GM12878 (cell line): ENCODE data around the gene TXNL4A. TPM values are rescaled to one million over a fixed set of nuclear protein-coding genes. Genes with fewer than 3 reads are reported as not detected.

Source experiments
- ATAC-seq: fragments of 200-7000 bp; cut with Tn5 transposase; 3 replicates; pipeline ENCODE4 v1.9.1; 2020; ENCODE audit warnings: mild to moderate bottlenecking, moderate library complexity
- BruUV-seq: library from RNA; stranded (reverse); fragments of 400-500 nt; replicated peaks from 2 replicates; lab custom pipeline; 2021; lab: Mats Ljungman, UMichigan
- CTCF ChIA-PET: fragments of 300-600 bp; sonication (Branson Sonifier 250); formaldehyde crosslinking; extraction: SDS; loops from one replicate; lab custom pipeline; 2021; ENCODE audit warnings: inconsistent platforms; lab: Yijun Ruan, JAX
- POLR2A ChIA-PET: fragments of 350-600 bp; formaldehyde crosslinking; extraction: SDS; loops from one replicate; lab custom pipeline; 2021; ENCODE audit warnings: inconsistent platforms; lab: Charles Lee
- RAD21 ChIA-PET: fragments of 300-600 bp; sonication (Branson Sonifier 250); formaldehyde crosslinking; loops from one replicate; lab custom pipeline; 2023; ENCODE audit warnings: antibody characterized with exemption; ENCODE audit not compliant: unreplicated experiment; lab: Charles Lee
- SMC1A ChIA-PET: fragments of 300-600 bp; sonication (Branson Sonifier 250); formaldehyde crosslinking; loops from one replicate; lab custom pipeline; 2023; ENCODE audit not compliant: unreplicated experiment, uncharacterized antibody; lab: Charles Lee
- DNase-seq: peaks from one replicate; pipeline ENCODE4 v3.0.0-alpha.2; 2011; ENCODE audit warnings: low read depth, low spot score
- FAIRE-seq: peaks from 3 replicates; lab custom pipeline; 2011; peaks lifted over from hg19 to GRCh38; lab: Jason Lieb, UNC
- H2AFZ ChIP-seq: 2 replicates; pipeline ENCODE4 v1.6.0; 2011; ENCODE audit warnings: low read depth, low read length, control low read depth; ENCODE audit not compliant: control insufficient read depth
- H3K27ac ChIP-seq: 2 replicates; pipeline ENCODE4 v1.5.1; 2011; ENCODE audit warnings: control low read depth; ENCODE audit not compliant: control insufficient read depth, insufficient read depth
- H3K27me3 ChIP-seq, 2 experiments: replicated peaks in 1 of 2; 2 replicates each; pipeline versions ENCODE4 v1.6.0 to v1.6.1; 2011; ENCODE audit warnings: low read length in 1 of 2; ENCODE audit not compliant: control insufficient read depth in 2 of 2, insufficient read depth in 2 of 2
- H3K36me3 ChIP-seq, 2 experiments: 2 replicates each; pipeline ENCODE4 v1.5.1; 2011; ENCODE audit warnings: low read length in 1 of 2; ENCODE audit not compliant: control insufficient read depth in 2 of 2, insufficient read depth in 2 of 2
- H3K4me1 ChIP-seq: 2 replicates; pipeline ENCODE4 v1.6.1; 2011; ENCODE audit warnings: mild to moderate bottlenecking, low read length, moderate library complexity, mixed read lengths; ENCODE audit not compliant: control insufficient read depth, insufficient read depth
- H3K4me2 ChIP-seq: 2 replicates; pipeline ENCODE4 v1.6.0; 2011; ENCODE audit warnings: control low read depth; ENCODE audit not compliant: control insufficient read depth, insufficient read depth
- H3K4me3 ChIP-seq: fragments of 200-600 bp; sonication (generic); 2 replicates; pipeline ENCODE4 v1.5.1; 2016
- H3K79me2 ChIP-seq: 2 replicates; pipeline ENCODE4 v1.6.0; 2011; ENCODE audit warnings: low read length; ENCODE audit not compliant: control insufficient read depth, insufficient read depth
- H3K9ac ChIP-seq: 2 replicates; pipeline ENCODE4 v1.8.0; 2011; ENCODE audit warnings: low read length, control low read depth, mixed read lengths; ENCODE audit not compliant: control insufficient read depth, insufficient read depth
- H3K9me3 ChIP-seq: replicated peaks from 3 replicates; pipeline ENCODE4 v1.5.1; 2011; ENCODE audit warnings: mild to moderate bottlenecking, low read length; ENCODE audit not compliant: control insufficient read depth, insufficient read depth
- H4K20me1 ChIP-seq: 2 replicates; pipeline ENCODE4 v1.6.0; 2011; ENCODE audit not compliant: control insufficient read depth, insufficient read depth
- BACH1 ChIP-seq: fragments of 450-650 bp; IDR thresholded peaks from 2 replicates; pipeline ENCODE4 v1.6.1; 2017; ENCODE audit warnings: mild to moderate bottlenecking, borderline replicate concordance
- FOS ChIP-seq: IDR thresholded peaks from 3 replicates; pipeline ENCODE4 v1.6.1; 2011; ENCODE audit warnings: borderline replicate concordance; ENCODE audit not compliant: insufficient read length; ENCODE audit errors: extremely low read depth
- HCFC1 ChIP-seq: fragments of 150-350 bp; IDR thresholded peaks from 2 replicates; pipeline ENCODE4 v1.6.1; 2014; ENCODE audit warnings: low read length
- IKZF2 ChIP-seq, 2 experiments: fragments of 450-650 bp; IDR thresholded peaks; 2 replicates each; pipeline ENCODE4 v1.6.1; 2017; ENCODE audit warnings: mild to moderate bottlenecking in 2 of 2, moderate library complexity in 2 of 2
- POU2F2 ChIP-seq: IDR thresholded peaks from 3 replicates; pipeline ENCODE4 v1.6.1; 2011; ENCODE audit warnings: low read depth, mild to moderate bottlenecking, low read length, borderline replicate concordance
- SMC3 ChIP-seq: IDR thresholded peaks from 2 replicates; pipeline ENCODE4 v1.6.1; 2011; ENCODE audit warnings: low read length, improper control_type of control experiment, borderline replicate concordance
- STAT1 ChIP-seq: fragments of 450-650 bp; conservative IDR thresholded peaks from 2 replicates; pipeline ENCODE4 v1.6.1; 2014; ENCODE audit warnings: antibody characterized with exemption, mild to moderate bottlenecking
- SUZ12 ChIP-seq: fragments of 200-600 bp; sonication (generic); IDR thresholded peaks from one replicate; pipeline ENCODE4 v1.6.1; 2018; ENCODE audit warnings: antibody characterized with exemption, mild to moderate bottlenecking; ENCODE audit not compliant: unreplicated experiment
- WGBS: methylation state at CpG from one replicate; pipeline ENCODE4 v1.1.6; 2016; ENCODE audit warnings: low lambda C conversion rate; ENCODE audit not compliant: insufficient replicate concordance, insufficient coverage; ENCODE audit errors: missing lambda C conversion rate; 5-methylcytosine and 5-hydroxymethylcytosine counted together
- in situ Hi-C: fragments of 300-500 bp; cut with MboI; formaldehyde crosslinking; loops from 9 replicates; pipeline ENCODE4 v1.14.3; 2018; ENCODE audit warnings: mixed read lengths
- intact Hi-C: fragments of 100-400 bp; cut with micrococcal nuclease; formaldehyde crosslinking; loops from one replicate; pipeline ENCODE4 v1.14.2; 2022; ENCODE audit not compliant: unreplicated experiment
- polyA plus RNA-seq, 11 experiments: library from polyadenylated mRNA; depleted of rRNA in 4 of 11; unstranded in 6 of 11; stranded (reverse) in 5 of 11; fragments of >200 nt; fragmentation: Nextera tagmentation in 4 of 11; fragmentation: Illumina TruSeq in 1 of 11; extraction: Ambion mirVana in 4 of 11; extraction: Trizol in 1 of 11; gene quantifications; 1 replicate in 1 of 11; 2 replicates in 10 of 11; pipeline versions ENCODE4 v1.2.1 to v1.2.3, GENCODE V29; 2011 to 2016; ENCODE audit warnings: inconsistent platforms in 2 of 11, missing spikeins in 2 of 11, low read depth in 1 of 11
- total RNA-seq, 4 experiments: library from RNA; depleted of rRNA in 3 of 4; stranded (reverse); fragments of >200 nt in 3 of 4; fragmentation: Illumina TruSeq in 1 of 4; extraction: Trizol in 1 of 4; gene quantifications; 2 replicates each; pipeline versions ENCODE4 v1.2.1 to v1.2.3, GENCODE V29; 2013 to 2021
- TF ChIP-seq, protein P1 (sequence below): fragments of 450-650 bp; IDR thresholded peaks from 2 replicates; pipeline ENCODE4 v1.6.1; 2018; ENCODE audit warnings: mild to moderate bottlenecking, low read depth, moderate library complexity; ENCODE audit not compliant: partially characterized antibody
- TF ChIP-seq, protein P2 (sequence below): fragments of 450-650 bp; IDR thresholded peaks from 2 replicates; pipeline ENCODE4 v1.6.1; 2017; ENCODE audit warnings: antibody characterized with exemption, mild to moderate bottlenecking, moderate library complexity
- TF ChIP-seq, protein P3 (sequence below): fragments of 450-650 bp; IDR thresholded peaks from 2 replicates; pipeline ENCODE4 v1.6.1; 2017; ENCODE audit warnings: mild to moderate bottlenecking, moderate library complexity

Gene TXNL4A
- total and polyA plus RNA-seq, 10 of the 15 experiments (the other 5 are each of a cell fraction or from before 2014, with no cell fraction given) = 38.4 to 329 (median 128) TPM

DNA sequence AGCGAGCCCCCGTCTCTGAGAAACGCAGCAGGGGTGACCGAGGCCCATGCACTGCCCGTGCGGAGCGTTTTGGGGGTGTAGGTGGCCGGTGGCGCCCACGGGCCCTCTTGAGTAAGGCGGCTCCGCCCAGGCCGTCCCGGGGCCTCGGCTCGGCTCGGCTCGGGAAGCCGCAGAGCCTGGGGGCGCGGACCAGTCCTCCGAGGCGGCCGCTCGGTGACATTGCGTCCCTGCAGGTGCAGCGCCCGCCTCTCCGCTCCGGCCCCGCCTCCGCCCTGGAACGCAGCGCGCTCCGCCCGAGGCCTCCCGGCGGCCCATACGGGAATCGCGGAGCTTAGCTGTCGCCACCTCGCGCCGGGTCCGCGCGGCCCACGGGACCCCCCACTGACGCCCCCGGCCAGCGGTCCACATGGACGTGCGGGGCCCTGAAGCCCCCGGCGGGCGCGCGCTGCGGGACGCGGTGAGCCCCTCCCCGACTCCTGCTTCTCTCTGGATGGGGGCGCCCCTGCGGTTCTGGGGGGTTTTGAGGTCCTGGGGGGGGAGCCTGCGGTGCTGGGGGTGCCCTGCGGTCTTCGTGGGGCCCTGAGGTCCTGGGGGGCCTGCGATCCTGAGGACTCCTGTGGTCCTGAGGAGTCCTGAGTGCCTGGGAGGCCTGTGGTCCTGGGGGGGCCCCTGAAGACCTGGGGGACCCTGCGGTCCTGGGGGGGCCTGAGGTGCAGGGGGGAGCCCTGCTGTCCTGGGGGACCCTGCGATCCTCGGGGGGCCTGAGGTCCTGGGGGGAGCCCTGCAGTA lies 23.8 kb downstream of the TXNL4A start, which contains the start of gene HSBP1L1:
HSBP1L1 (plus strand) TSS at position 314 of the 789 bp plus-strand sequence; CDS start at position 407, 93 bp downstream.
- peak within 1 kb of the TSS; percentile 69 for H3K9ac ChIP-seq
- ChIA-PET SMC1A (interaction anchor here (0.6 to 2.5 kb wide), 4 partner anchors 20 to 67 kb away, joined by 3 to 13 read pairs (median 4); no protein-coding TSS in a partner anchor), CTCF (interaction anchor here (1.5 kb wide), 1 partner anchor 20 kb away, joined by 6 read pairs; no protein-coding TSS in a partner anchor), POLR2A (interaction anchor here (1.1 to 1.3 kb wide), 2 partner anchors 23 to 184 kb away, joined by 3 read pairs; no protein-coding TSS in a partner anchor), RAD21 (interaction anchor here (1.4 to 2.4 kb wide), 2 partner anchors 21 to 23 kb away, joined by 8 to 9 read pairs; partner anchors contain the start of gene TXNL4A)
- ATAC-seq (peak; percentile 67), FAIRE-seq (no peak), DNase-seq (no peak)
- H3K36me3 ChIP-seq = 0 out of 4 replicates have a peak, but pooled peaks cover 0 to 2% of the 10 kb centered on the region in 2 experiments
- peak within 1 kb of the TSS; percentile 82 for H3K4me2 ChIP-seq
- no peaks in the 10 kb centered on the region for H3K9me3 ChIP-seq
- H3K27ac ChIP-seq = peak within 1 kb of the TSS; percentile 68
- peaks cover 25% of the 10 kb centered on the region for H3K4me1 ChIP-seq
- peak within 1 kb of the TSS; percentile 37 for H3K4me3 ChIP-seq
- peak within 1 kb of the TSS; percentile 80 for H2AFZ ChIP-seq
- in situ Hi-C loops = no loop called here
- no peaks in the 10 kb centered on the region; the same call in 1 of the 2 replicates for H3K79me2 ChIP-seq
- no peaks in the 10 kb centered on the region for H4K20me1 ChIP-seq
- intact Hi-C loops = loop anchor here (5.0 kb wide), 1 partner anchor 143 kb away; the partner anchor contains the start of gene ADNP2
- under 1% methylated on average over 42 of the region's 73 CpGs for WGBS
- BruUV-seq = no TSS peak
- no peaks in the 10 kb centered on the region for H3K27me3 ChIP-seq
- TF ChIP-seq IKZF2 (IDR thresholded peaks at IDR 0.05) = no peak
- TF ChIP-seq, protein P1, sequence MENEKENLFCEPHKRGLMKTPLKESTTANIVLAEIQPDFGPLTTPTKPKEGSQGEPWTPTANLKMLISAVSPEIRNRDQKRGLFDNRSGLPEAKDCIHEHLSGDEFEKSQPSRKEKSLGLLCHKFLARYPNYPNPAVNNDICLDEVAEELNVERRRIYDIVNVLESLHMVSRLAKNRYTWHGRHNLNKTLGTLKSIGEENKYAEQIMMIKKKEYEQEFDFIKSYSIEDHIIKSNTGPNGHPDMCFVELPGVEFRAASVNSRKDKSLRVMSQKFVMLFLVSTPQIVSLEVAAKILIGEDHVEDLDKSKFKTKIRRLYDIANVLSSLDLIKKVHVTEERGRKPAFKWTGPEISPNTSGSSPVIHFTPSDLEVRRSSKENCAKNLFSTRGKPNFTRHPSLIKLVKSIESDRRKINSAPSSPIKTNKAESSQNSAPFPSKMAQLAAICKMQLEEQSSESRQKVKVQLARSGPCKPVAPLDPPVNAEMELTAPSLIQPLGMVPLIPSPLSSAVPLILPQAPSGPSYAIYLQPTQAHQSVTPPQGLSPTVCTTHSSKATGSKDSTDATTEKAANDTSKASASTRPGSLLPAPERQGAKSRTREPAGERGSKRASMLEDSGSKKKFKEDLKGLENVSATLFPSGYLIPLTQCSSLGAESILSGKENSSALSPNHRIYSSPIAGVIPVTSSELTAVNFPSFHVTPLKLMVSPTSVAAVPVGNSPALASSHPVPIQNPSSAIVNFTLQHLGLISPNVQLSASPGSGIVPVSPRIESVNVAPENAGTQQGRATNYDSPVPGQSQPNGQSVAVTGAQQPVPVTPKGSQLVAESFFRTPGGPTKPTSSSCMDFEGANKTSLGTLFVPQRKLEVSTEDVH = no peak
- TF ChIP-seq, protein P2, sequence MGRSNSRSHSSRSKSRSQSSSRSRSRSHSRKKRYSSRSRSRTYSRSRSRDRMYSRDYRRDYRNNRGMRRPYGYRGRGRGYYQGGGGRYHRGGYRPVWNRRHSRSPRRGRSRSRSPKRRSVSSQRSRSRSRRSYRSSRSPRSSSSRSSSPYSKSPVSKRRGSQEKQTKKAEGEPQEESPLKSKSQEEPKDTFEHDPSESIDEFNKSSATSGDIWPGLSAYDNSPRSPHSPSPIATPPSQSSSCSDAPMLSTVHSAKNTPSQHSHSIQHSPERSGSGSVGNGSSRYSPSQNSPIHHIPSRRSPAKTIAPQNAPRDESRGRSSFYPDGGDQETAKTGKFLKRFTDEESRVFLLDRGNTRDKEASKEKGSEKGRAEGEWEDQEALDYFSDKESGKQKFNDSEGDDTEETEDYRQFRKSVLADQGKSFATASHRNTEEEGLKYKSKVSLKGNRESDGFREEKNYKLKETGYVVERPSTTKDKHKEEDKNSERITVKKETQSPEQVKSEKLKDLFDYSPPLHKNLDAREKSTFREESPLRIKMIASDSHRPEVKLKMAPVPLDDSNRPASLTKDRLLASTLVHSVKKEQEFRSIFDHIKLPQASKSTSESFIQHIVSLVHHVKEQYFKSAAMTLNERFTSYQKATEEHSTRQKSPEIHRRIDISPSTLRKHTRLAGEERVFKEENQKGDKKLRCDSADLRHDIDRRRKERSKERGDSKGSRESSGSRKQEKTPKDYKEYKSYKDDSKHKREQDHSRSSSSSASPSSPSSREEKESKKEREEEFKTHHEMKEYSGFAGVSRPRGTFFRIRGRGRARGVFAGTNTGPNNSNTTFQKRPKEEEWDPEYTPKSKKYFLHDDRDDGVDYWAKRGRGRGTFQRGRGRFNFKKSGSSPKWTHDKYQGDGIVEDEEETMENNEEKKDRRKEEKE = no peak
- TF ChIP-seq HCFC1 = no peak
- no peak for TF ChIP-seq SUZ12
- TF ChIP-seq POU2F2 = no peak
- no peak for TF ChIP-seq FOS
- TF ChIP-seq, protein P3, sequence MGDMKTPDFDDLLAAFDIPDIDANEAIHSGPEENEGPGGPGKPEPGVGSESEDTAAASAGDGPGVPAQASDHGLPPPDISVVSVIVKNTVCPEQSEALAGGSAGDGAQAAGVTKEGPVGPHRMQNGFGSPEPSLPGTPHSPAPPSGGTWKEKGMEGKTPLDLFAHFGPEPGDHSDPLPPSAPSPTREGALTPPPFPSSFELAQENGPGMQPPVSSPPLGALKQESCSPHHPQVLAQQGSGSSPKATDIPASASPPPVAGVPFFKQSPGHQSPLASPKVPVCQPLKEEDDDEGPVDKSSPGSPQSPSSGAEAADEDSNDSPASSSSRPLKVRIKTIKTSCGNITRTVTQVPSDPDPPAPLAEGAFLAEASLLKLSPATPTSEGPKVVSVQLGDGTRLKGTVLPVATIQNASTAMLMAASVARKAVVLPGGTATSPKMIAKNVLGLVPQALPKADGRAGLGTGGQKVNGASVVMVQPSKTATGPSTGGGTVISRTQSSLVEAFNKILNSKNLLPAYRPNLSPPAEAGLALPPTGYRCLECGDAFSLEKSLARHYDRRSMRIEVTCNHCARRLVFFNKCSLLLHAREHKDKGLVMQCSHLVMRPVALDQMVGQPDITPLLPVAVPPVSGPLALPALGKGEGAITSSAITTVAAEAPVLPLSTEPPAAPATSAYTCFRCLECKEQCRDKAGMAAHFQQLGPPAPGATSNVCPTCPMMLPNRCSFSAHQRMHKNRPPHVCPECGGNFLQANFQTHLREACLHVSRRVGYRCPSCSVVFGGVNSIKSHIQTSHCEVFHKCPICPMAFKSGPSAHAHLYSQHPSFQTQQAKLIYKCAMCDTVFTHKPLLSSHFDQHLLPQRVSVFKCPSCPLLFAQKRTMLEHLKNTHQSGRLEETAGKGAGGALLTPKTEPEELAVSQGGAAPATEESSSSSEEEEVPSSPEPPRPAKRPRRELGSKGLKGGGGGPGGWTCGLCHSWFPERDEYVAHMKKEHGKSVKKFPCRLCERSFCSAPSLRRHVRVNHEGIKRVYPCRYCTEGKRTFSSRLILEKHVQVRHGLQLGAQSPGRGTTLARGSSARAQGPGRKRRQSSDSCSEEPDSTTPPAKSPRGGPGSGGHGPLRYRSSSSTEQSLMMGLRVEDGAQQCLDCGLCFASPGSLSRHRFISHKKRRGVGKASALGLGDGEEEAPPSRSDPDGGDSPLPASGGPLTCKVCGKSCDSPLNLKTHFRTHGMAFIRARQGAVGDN = no peak
- no peak for TF ChIP-seq STAT1
- 0 out of 2 replicates have a peak, but pooled peaks have one; percentile 28 for TF ChIP-seq BACH1
- TF ChIP-seq SMC3 = no peak
